MM.1S (cell line): ENCODE data around the gene TMPRSS13.

ENCODE experiments used
- EZH2 ChIP-seq: fragments of 300-600 bp; sonication (generic); optimal IDR thresholded peaks from 2 replicates; pipeline ENCODE3; 2017; ENCODE audit warnings: low read depth, mild to moderate bottlenecking, antibody characterized with exemption, low read length, mixed read lengths
- EZH2phosphoT487 ChIP-seq: fragments of 300-600 bp; sonication (generic); IDR thresholded peaks from 2 replicates; pipeline ENCODE4 v1.6.1; 2018; ENCODE audit warnings: antibody characterized with exemption, low read length

- no peak for TF ChIP-seq EZH2
- no peak for TF ChIP-seq EZH2phosphoT487
Measured at GRCh38 chr11:117872975-117873827, 56.0 kb downstream of the TMPRSS13 start.
